Superior temporal gyrus (tissue), 1 donor: ENCODE measurements around the gene ING2.
"Not testable (repeated sequence)": the region's sequence is repeated elsewhere in the genome, so short reads cannot be mapped to it uniquely, and the experiment has no call there.

ENCODE experiments used
- DNase-seq: peaks from one replicate; pipeline ENCODE4 v3.0.0-alpha.2; 2016; ENCODE audit errors: extremely low spot score

Gene ING2

GRCh38 chr4:183504930-183505610 is at the start of gene ING2:
TSS of gene ING2 (plus strand) at chr4:183505058. CDS start at chr4:183505196, 138 bp downstream.
- DNase-seq = no peak

- no peak for DNase-seq
Observed at GRCh38 chr4:183455431-183456195, 49.2 kb upstream of the ING2 start.

- no peak for DNase-seq
Observed at GRCh38 chr4:183458005-183458404, 46.9 kb upstream of the ING2 start.

- DNase-seq = not testable (repeated sequence)
Observed at GRCh38 chr4:183463903-183464619, 40.8 kb upstream of the ING2 start.

- DNase-seq = not testable (repeated sequence)
Observed at GRCh38 chr4:183465879-183466278, 39.0 kb upstream of the ING2 start.

- DNase-seq = no peak
Observed at GRCh38 chr4:183467246-183467645, 37.6 kb upstream of the ING2 start.

- DNase-seq = no peak
Observed at GRCh38 chr4:183468210-183469095, 36.4 kb upstream of the ING2 start.

GRCh38 chr4:183469285-183469684 is 35.6 kb upstream of the ING2 start:
- DNase-seq = no peak

GRCh38 chr4:183469936-183470335 is 34.9 kb upstream of the ING2 start:
- DNase-seq = no peak

- DNase-seq = no peak
Observed at GRCh38 chr4:183470821-183471220, 34.0 kb upstream of the ING2 start.

GRCh38 chr4:183471946-183472708 is 32.7 kb upstream of the ING2 start:
- DNase-seq = peak; percentile 96

- DNase-seq = no peak
Observed at GRCh38 chr4:183478123-183478522, 26.7 kb upstream of the ING2 start.

- no peak for DNase-seq
Observed at GRCh38 chr4:183478926-183479325, 25.9 kb upstream of the ING2 start.

GRCh38 chr4:183482515-183483095 is 22.3 kb upstream of the ING2 start:
- DNase-seq = not testable (repeated sequence)

GRCh38 chr4:183483997-183484396 is 20.9 kb upstream of the ING2 start:
- no peak for DNase-seq

GRCh38 chr4:183485411-183486160 is 19.3 kb upstream of the ING2 start:
- DNase-seq = no peak

GRCh38 chr4:183492791-183493222 is 12.1 kb upstream of the ING2 start:
- DNase-seq = no peak

- DNase-seq = no peak
Observed at GRCh38 chr4:183493246-183493645, 11.6 kb upstream of the ING2 start.

GRCh38 chr4:183495184-183495583 is 9.7 kb upstream of the ING2 start:
- DNase-seq = no peak

- no peak for DNase-seq
Observed at GRCh38 chr4:183499389-183499788, 5.5 kb upstream of the ING2 start.
